ENCODE results near the gene SLC35F4.

Gene SLC35F4

DNA sequence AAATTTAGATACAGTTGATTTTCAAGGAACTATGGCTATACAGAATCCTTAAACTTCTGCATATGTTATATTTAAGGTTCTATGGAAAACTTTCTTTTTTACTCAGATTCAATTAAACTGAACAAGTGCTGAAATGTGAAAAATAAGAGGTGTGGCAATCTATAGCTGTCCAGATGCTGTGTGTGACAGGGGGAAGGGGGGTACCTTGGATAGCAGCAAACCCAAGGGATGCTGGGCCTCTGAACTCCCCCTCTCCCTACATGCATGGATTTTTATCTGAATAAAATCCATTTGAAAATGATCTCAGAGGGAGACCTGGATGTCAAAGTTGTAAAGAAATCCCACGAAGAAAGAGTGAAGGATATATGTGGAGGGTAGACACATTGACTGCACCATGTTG, 289.4 kb downstream of the SLC35F4 start:
- in situ Hi-C loops (cut with MboI; ENCODE audit: low pct_unique_long_range_greater_than_20kb, low sequenced_read_pairs): no loop called here
- DNase-seq: no peak

DNA sequence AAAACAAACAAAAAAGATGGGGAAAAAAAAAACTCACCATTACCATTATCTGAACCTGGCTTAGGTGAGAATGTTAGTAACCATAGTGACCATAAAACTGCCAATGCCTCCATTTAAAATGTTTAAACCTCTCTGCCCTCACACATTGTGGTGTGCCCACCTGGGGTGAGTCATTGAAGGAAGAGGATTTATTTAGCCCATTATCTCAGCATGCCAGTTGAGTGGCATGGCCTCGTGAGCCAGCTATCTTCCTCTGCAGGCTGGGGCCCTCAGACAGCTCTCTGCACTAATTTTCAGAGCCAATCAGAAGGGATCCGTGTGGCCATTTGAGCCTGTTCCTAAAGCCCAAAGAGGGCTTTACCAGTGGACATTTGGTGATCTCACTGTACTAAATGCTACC, 290.4 kb downstream of the SLC35F4 start:
- DNase-seq: no peak
- in situ Hi-C loops (cut with MboI; ENCODE audit: low pct_unique_long_range_greater_than_20kb, low sequenced_read_pairs): no loop called here

DNA sequence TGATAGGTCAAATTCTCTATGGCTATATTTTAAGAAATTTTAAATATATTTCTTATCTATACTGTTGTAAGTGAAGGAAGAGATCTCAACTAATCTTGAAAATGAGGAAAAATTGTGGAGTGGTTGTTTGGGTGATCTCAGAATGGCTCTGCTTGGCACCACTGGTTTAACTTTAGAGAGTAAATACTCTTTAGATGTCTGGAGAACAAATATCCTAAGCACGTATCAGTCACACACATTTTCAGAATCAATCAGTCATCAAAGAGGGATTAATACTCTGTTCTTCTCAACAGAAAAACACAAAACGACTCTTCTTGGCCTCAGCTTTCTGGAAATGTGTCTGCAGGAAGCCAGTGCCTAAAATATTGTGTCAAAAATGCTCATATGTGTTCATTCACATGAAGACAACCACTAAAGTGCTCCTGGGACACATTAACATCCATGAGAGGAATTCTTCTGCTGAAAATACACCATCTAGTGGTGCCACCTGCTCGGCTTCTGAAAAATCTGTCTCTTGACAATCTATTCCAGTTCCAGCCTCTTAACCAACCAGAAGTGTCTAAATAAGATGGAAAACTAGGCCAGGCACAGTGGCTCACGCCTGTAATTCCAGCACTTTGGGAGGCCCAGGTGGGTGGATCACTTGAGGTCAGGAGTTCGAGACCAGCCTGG, 291.1 kb downstream of the SLC35F4 start:
- in situ Hi-C loops (cut with MboI; ENCODE audit: low pct_unique_long_range_greater_than_20kb, low sequenced_read_pairs): no loop called here
- no peak for DNase-seq

DNA sequence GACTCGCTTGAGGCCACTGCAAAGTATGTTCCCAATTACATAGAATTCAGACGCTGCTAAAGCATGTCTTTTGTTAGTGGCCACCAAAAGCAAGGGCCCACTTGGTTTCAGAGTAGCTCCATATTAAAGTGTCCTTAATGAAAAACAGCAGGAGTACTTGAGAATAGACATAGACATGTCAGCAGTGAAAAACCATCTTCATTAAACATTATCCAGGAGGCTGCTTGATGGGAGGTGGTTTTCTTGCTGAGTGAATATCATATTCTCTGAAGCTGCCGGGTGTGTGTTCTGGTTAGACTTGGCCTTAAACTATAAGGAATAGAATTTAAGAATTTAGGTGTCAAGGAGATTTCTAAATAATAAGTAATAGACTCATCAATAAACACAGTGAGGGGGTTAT, 292.7 kb downstream of the SLC35F4 start:
- no peak for DNase-seq
- in situ Hi-C loops (cut with MboI; ENCODE audit: low pct_unique_long_range_greater_than_20kb, low sequenced_read_pairs): no loop called here

DNA sequence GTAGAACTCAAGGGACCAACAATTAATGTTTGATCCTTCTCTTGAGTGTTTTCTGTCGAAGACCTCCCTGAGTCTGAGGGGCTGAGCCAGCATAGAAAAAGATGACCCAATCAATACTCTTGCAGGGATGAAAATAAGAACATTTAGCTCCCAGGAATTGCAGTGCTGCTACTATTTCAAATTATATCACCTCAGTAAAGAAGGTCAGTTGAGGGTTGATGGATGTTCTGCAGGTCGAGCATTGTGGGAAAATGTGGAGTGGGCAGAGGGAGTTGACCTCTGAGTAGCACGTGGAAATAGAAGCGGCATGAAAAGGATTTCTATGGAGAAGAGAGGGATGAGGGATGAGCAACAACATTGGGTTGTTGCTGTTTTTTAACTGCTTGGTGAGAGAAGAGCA, 297.3 kb downstream of the SLC35F4 start:
- DNase-seq: no peak
- in situ Hi-C loops (cut with MboI; ENCODE audit: low pct_unique_long_range_greater_than_20kb, low sequenced_read_pairs): no loop called here

DNA sequence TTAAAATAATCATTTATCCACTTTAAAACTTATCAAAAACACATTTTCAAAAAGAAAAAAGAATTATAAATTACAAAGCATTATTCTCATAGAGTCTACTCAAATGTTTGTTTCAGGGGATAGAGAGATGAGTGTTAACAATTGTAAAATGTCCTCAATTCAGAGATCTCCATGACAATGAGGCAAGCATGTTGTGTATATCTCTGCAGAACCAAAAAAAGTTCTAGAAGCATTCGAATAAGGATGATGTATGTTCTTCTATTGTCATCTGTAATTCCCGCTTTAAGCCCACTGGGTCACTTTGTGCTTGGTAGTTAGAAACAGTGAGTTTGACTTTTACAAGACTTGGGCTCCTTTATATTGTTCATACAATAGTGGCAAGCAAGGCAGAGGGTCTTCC, 298.7 kb downstream of the SLC35F4 start:
- DNase-seq: no peak
- in situ Hi-C loops (cut with MboI; ENCODE audit: low pct_unique_long_range_greater_than_20kb, low sequenced_read_pairs): no loop called here

DNA sequence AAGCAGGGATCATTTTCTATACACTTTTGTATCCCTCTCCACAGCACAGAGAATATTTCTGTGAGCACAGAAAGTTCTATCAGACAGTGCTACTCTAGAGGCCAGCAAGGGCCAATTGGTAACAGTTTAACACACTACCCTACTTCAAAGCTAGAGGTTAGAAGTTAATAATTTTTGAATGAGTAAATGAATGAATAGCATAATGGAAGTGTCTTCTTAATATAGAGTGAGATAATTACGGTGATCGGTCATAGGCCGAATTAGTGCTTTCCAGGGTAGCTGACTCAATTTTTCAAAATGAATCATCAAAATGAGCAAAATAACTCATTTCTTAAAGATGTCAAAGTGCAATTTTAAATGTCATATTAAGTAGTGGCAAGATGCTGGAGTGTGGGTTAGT, 305.2 kb downstream of the SLC35F4 start:
- DNase-seq: no peak
- in situ Hi-C loops (cut with MboI; ENCODE audit: low pct_unique_long_range_greater_than_20kb, low sequenced_read_pairs): no loop called here

DNA sequence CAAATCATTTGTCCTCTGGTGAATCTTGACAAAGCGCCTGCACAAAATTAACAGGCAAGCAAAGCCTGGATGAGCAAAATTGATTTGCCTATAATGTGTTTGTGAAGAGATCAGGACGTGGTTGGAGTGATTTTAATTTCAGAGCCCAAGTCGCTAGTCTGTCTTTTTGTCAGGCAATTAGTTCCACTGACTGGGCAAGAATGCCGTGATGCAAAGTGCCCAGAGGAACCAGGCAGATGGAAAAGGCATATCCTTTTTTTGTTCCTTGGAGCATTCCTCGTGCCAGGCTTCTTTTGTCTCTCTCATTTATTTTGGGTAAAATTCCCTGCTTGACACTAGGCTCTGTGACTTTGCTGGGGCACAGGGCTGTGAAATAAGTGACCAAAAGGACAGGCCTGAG, 306.3 kb downstream of the SLC35F4 start:
- in situ Hi-C loops (cut with MboI; ENCODE audit: low pct_unique_long_range_greater_than_20kb, low sequenced_read_pairs): no loop called here
- no peak for DNase-seq

DNA sequence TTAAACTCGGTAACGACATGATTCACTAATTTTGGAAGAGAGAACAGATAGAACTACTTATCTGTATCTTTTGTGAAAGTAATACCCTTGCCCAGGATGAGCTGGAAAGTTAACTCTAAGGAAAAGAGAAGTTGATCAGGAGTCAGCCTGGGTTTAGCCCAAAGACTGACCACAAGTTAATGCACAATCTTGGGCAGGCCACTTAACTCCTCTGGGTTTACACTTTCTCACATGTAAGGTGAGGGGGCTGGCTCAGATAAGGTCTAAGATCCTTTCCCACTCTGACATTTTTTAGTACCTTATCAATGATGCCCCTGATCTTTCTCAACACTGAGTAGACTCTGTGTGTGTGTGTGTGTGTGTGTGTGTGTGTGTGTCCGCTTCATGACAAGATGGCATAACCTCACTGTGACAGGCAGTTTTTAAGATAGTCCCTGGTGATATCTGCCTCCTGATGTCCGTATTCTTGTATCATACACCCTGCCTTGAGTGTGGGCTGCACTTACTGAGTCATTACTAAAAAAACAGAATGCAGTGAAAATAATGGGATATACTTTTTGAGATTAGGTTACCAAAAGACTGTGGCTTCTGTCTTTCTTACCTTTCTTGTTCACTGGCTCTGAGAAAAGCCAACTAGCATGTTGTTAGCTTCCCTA, 316.0 kb downstream of the SLC35F4 start:
- DNase-seq: no peak
- in situ Hi-C loops (cut with MboI; ENCODE audit: low pct_unique_long_range_greater_than_20kb, low sequenced_read_pairs): no loop called here

DNA sequence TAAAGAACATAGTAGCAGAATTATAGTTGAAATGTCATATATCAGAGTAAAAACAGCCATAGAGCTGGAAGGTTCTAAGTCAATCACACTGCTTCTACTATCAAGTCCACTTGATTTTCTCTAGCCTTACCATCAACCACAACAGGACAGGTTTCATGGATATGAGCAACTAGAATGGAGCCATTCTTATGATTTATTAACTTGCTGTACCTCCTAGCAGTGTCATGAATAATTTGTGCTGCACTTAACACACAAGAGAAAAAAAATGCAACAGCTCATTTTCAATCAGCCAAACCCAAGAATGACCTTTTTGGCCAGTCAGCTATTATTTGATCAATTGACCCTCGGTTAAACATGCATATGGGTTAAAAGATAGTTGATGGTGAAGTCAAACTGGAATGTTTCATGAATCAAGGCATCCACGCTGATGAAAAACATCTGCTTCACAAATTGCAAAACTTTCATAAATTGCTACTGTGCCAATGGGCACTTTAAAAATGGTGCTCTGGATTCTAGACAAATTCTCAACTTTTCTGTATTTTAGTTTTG, 316.8 kb downstream of the SLC35F4 start:
- no peak for DNase-seq
- in situ Hi-C loops (cut with MboI; ENCODE audit: low pct_unique_long_range_greater_than_20kb, low sequenced_read_pairs): no loop called here

DNA sequence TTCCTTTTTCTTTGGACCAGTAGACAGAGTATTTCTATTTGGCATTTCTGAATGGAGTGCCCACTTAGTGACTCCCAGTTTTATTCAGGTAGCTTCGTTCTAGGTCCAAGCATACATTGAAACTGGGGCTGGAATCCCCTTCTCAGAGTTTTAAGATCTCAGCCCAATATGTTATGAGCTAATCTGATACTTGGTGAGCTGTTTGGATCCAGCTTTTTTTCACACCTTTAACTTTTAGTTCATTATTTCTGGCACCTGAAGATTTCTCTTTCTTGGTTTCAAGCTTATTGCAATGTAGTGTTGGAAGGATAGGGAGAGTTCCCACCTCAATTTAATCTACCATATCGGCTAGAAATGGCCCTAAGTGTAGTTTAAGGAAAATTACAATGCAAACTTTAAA, 318.8 kb downstream of the SLC35F4 start:
- DNase-seq: no peak
- in situ Hi-C loops (cut with MboI; ENCODE audit: low pct_unique_long_range_greater_than_20kb, low sequenced_read_pairs): no loop called here

DNA sequence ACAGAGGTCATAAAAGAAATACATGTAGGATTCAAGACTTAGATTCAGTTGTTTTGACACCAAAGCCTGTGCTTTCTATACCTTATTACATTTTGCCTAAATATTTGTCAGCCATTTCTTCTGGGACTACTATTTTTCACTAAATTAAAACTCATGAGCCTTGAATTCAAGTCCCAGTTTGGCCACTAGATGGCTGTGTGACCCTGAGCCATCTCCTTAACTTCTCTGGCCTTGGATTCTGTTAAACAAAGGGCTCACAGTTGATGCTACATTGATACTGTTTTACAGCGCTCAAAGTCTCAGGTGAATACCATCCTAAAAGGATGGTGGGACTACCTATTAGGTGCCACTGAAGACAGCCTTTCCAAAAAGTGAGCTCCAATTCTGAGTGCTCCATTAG, 332.7 kb downstream of the SLC35F4 start:
- in situ Hi-C loops (cut with MboI; ENCODE audit: low pct_unique_long_range_greater_than_20kb, low sequenced_read_pairs): no loop called here
- peak; percentile 4 for DNase-seq

DNA sequence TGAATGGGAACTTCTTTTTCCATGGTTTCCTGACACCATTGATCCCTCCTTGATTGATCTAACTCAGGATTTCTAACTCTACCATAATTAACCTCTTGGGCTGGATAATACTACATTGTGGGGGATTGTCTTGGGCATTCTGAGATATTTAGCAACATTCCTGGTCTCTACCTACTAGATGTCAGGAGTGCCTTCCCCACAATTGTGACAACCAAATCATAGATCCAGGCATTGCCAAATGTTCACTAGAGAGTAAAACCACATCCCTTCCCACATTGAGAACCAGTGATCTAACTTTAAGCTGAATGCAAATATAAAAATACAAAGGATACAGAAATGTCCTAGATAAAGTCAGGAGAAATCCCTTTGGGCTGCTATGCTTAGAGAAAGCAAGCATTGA, 335.3 kb downstream of the SLC35F4 start:
- DNase-seq: no peak
- in situ Hi-C loops (cut with MboI; ENCODE audit: low pct_unique_long_range_greater_than_20kb, low sequenced_read_pairs): no loop called here

DNA sequence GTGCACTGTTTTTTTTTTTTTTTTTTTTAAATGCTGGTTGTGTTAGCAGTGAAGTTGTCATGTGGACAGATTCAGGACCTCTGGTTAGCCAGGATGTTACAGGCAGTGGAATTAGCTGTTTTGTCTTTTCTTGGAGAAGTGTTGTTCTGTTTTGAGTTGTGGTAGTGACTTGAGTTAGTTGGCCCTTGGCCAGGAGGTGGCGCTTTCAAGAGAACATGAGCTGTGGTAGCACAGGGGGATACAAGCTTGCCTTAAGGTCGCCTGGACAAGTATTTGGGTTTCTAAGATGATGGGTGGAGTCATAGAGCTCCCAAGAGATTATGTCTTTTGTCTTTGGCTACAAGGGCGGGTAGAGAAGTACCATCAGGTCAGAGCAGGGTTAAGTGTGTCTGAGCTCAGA, 338.9 kb downstream of the SLC35F4 start:
- DNase-seq: peak; percentile 4
- in situ Hi-C loops (cut with MboI; ENCODE audit: low pct_unique_long_range_greater_than_20kb, low sequenced_read_pairs): no loop called here

DNA sequence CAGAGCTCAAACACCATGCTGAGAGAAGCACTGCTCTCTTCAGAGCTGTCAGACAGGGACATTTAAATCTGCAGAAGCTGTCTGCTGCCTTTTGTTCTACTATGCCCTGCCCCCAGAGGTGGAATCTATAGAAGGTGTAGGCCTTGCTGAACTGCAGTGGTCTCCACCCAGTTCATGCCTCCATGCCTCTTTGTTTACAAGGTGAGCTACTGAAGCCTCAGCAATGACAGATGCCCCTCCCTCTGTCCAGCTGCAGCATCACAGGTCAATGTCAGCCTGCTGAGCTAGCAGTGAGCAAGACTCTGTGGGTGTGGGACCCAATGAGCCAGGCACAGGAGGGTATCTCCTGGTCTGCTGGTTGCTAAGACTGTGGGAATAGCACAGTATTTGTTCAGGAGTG, 346.8 kb downstream of the SLC35F4 start:
- in situ Hi-C loops (cut with MboI; ENCODE audit: low pct_unique_long_range_greater_than_20kb, low sequenced_read_pairs): no loop called here
- DNase-seq: no peak

Data from KBM-7 (cell line).